NCI-H187 (cell line): ENCODE measurements around the gene KCNIP4.
"Not testable (repeated sequence)": the region's sequence is repeated elsewhere in the genome, so short reads cannot be mapped to it uniquely, and the experiment has no call there.

ENCODE experiments used
- DNase-seq, 2 experiments: peaks; one replicate each; lab custom pipeline; 2025; lab: John Stamatoyannopoulos, UW

KCNIP4 gene

GRCh38 chr4:20857081-20857480 is 1091.5 kb downstream of the KCNIP4 start:
- DNase-seq, result no peak

GRCh38 chr4:20847124-20847747 is 1101.3 kb downstream of the KCNIP4 start:
- DNase-seq, result no peak

- no peak for DNase-seq
These were observed 1104.3 kb downstream of the KCNIP4 start for GRCh38 chr4:20844311-20844710.

- no peak for DNase-seq
These were observed 1107.9 kb downstream of the KCNIP4 start for GRCh38 chr4:20840648-20841190.

- no peak for DNase-seq
These were observed 1108.6 kb downstream of the KCNIP4 start for GRCh38 chr4:20839957-20840356.

GRCh38 chr4:20838476-20838875 is 1110.1 kb downstream of the KCNIP4 start:
- no peak for DNase-seq

GRCh38 chr4:20832826-20833225 is 1115.7 kb downstream of the KCNIP4 start:
- no peak for DNase-seq

GRCh38 chr4:20831746-20832145 is 1116.8 kb downstream of the KCNIP4 start:
- DNase-seq, result no peak

- DNase-seq, result no peak
These were observed 1118.8 kb downstream of the KCNIP4 start for GRCh38 chr4:20829617-20830357.

- DNase-seq, result no peak
These were observed 1123.1 kb downstream of the KCNIP4 start for GRCh38 chr4:20825505-20825904.

- no peak for DNase-seq
These were observed 1132.3 kb downstream of the KCNIP4 start for GRCh38 chr4:20816287-20816686.

- no peak for DNase-seq
These were observed 1134.9 kb downstream of the KCNIP4 start for GRCh38 chr4:20813700-20814099.

GRCh38 chr4:20809812-20810211 is 1138.8 kb downstream of the KCNIP4 start:
- no peak for DNase-seq

- DNase-seq, result no peak
These were observed 1142.9 kb downstream of the KCNIP4 start for GRCh38 chr4:20805716-20806115.

- no peak for DNase-seq
These were observed 1160.5 kb downstream of the KCNIP4 start for GRCh38 chr4:20787940-20788665.

- not testable (repeated sequence) for DNase-seq
These were observed 1165.4 kb downstream of the KCNIP4 start for GRCh38 chr4:20783134-20783533.

GRCh38 chr4:20778896-20779295 is 1169.7 kb downstream of the KCNIP4 start:
- no peak for DNase-seq

- DNase-seq, result peak; percentile 37 to 57
These were observed 1175.2 kb downstream of the KCNIP4 start for GRCh38 chr4:20773144-20773997.

- DNase-seq, result no peak
These were observed 1184.1 kb downstream of the KCNIP4 start for GRCh38 chr4:20764366-20764992.

- DNase-seq, result no peak
These were observed 1186.7 kb downstream of the KCNIP4 start for GRCh38 chr4:20761826-20762225.

- DNase-seq, result no peak
These were observed 1187.2 kb downstream of the KCNIP4 start for GRCh38 chr4:20761382-20761781.
